ENCODE data around the gene GAL3ST2. TPM values are rescaled to one million over a fixed set of nuclear protein-coding genes. Genes with fewer than 3 reads are reported as not detected.

GAL3ST2 gene
- total and polyA plus RNA-seq, 2 of the 8 experiments (the other 6 are each of a cell fraction or from before 2014, with no cell fraction given), result not detected

- Histone ChIP-seq H3K9ac (replicated peaks in 1 of 4; ENCODE audit: extremely low read depth in 1 of 4, low read depth in 3 of 4, low read length in 3 of 4) (no peak overlapping the region), H3K4me1 (replicated peaks in 1 of 4; ENCODE audit: control insufficient read depth in 3 of 4, insufficient read depth in 4 of 4, low read length in 3 of 4) (no peaks in the 10 kb centered on the region; a peak in 1 of 7 replicates), H3K4me3 (ENCODE audit: extremely low read depth in 1 of 4, insufficient read depth in 2 of 4, low read depth in 3 of 4, low read length in 4 of 4) (no peak overlapping the region), H2AFZ (ENCODE audit: low read length) (no peak overlapping the region), H3K18ac (ENCODE audit: extremely low read depth, low read length) (no peak overlapping the region), H3K23me2 (ENCODE audit: low read depth, low read length) (no peaks in the 10 kb centered on the region), H3K79me2 (ENCODE audit: control insufficient read depth in 1 of 2, insufficient read depth in 2 of 2, low read length in 2 of 2) (no peaks in the 10 kb centered on the region), H3K79me1 (ENCODE audit: low read depth, low read length) (no peaks in the 10 kb centered on the region), H2BK15ac (ENCODE audit: low read length) (no peak overlapping the region), H2AK5ac (ENCODE audit: low read depth, low read length) (no peak overlapping the region), H4K20me1 (replicated peaks in 1 of 2; ENCODE audit: control insufficient read depth in 1 of 2, insufficient read depth in 2 of 2, low read length in 2 of 2) (no peaks in the 10 kb centered on the region), H4K91ac (replicated peaks; ENCODE audit: insufficient read length, low read length) (no peak overlapping the region), H4K8ac (ENCODE audit: extremely low read depth, insufficient read depth, low read length) (no peak overlapping the region), H4K5ac (ENCODE audit: insufficient read length, low read depth, low read length) (no peak overlapping the region), H2BK20ac (ENCODE audit: low read length) (no peak overlapping the region), H3K27me3 (replicated peaks in 1 of 4; ENCODE audit: control insufficient read depth in 3 of 4, extremely low read depth in 1 of 4, insufficient read depth in 3 of 4, low read length in 3 of 4) (no peaks in the 10 kb centered on the region), H3K27ac (ENCODE audit: low read depth, low read length) (no peak overlapping the region), H2BK120ac (replicated peaks; ENCODE audit: low read depth, low read length) (no peak overlapping the region), H3K9me3 (ENCODE audit: insufficient read depth in 2 of 2, low read depth in 1 of 2, low read length in 1 of 2) (no peaks in the 10 kb centered on the region), H2BK12ac (ENCODE audit: low read depth, low read length) (no peak overlapping the region), H3K4me2 (ENCODE audit: insufficient read depth in 1 of 2, low read depth in 2 of 2, low read length in 2 of 2) (no peak overlapping the region), H3K14ac (ENCODE audit: insufficient read length) (no peak overlapping the region), H3K36me3 (ENCODE audit: control insufficient read depth in 2 of 4, insufficient read depth in 4 of 4, low read length in 3 of 4) (no peaks in the 10 kb centered on the region), H3K23ac (ENCODE audit: insufficient read length) (no peak overlapping the region), H3K4ac (replicated peaks; ENCODE audit: insufficient read length, low read depth, low read length) (no peak overlapping the region), H3K56ac (replicated peaks; ENCODE audit: insufficient read length, low read depth, low read length) (no peak overlapping the region), H2BK5ac (ENCODE audit: low read depth, low read length) (no peak overlapping the region)
- 83% methylated on average over 6 of the region's 6 CpGs; no CpG with 5 or more reads in 1 of the 2 experiments for WGBS, 2 experiments (ENCODE audit: extremely low coverage in 1 of 2, insufficient coverage in 1 of 2, insufficient read length in 1 of 2, insufficient replicate concordance in 2 of 2, low coverage in 1 of 2, low lambda C conversion rate in 2 of 2, missing lambda C conversion rate in 1 of 2)
- ChIA-PET CTCF (ENCODE audit: partially characterized antibody) (interaction anchor here (0.8 to 2.4 kb wide), 7 partner anchors 8 to 136 kb away, joined by 4 to 9 read pairs (median 4); no protein-coding TSS in a partner anchor), POLR2A (ENCODE audit: partially characterized antibody) (no interaction called here)
- no peak for DNase-seq (ENCODE audit: low read depth in 1 of 2, low spot score in 2 of 2)
- FAIRE-seq, result no peak
- TF ChIP-seq USF2 (IDR thresholded peaks at IDR 0.05; ENCODE audit: low read length) (no peak), ZNF274 (IDR thresholded peaks at IDR 0.05; ENCODE audit: borderline replicate concordance, extremely low read depth, low read length) (no peak), SP4 (IDR thresholded peaks at IDR 0.05; ENCODE audit: low read length) (no peak), POLR2AphosphoS5 (IDR thresholded peaks at IDR 0.05; ENCODE audit: low read depth, low read length) (no peak), RNF2 (IDR thresholded peaks at IDR 0.05; ENCODE audit: borderline replicate concordance, low read depth, low read length, missing control alignments, poor library complexity, severe bottlenecking) (no peak)
These were observed 59.7 kb downstream of the GAL3ST2 start for GRCh38 chr2:241836292-241836691.

All from H1 (cell line).